DMS53 treated with DMSO at 0.1 percent for 48 hours (cell line): Measurements from ENCODE around the gene RHOT1.

ENCODE experiments used
- DNase-seq: peaks from one replicate; lab custom pipeline; 2025; ENCODE audit not compliant: unreplicated experiment; lab: John Stamatoyannopoulos, UW

RHOT1 gene

DNA sequence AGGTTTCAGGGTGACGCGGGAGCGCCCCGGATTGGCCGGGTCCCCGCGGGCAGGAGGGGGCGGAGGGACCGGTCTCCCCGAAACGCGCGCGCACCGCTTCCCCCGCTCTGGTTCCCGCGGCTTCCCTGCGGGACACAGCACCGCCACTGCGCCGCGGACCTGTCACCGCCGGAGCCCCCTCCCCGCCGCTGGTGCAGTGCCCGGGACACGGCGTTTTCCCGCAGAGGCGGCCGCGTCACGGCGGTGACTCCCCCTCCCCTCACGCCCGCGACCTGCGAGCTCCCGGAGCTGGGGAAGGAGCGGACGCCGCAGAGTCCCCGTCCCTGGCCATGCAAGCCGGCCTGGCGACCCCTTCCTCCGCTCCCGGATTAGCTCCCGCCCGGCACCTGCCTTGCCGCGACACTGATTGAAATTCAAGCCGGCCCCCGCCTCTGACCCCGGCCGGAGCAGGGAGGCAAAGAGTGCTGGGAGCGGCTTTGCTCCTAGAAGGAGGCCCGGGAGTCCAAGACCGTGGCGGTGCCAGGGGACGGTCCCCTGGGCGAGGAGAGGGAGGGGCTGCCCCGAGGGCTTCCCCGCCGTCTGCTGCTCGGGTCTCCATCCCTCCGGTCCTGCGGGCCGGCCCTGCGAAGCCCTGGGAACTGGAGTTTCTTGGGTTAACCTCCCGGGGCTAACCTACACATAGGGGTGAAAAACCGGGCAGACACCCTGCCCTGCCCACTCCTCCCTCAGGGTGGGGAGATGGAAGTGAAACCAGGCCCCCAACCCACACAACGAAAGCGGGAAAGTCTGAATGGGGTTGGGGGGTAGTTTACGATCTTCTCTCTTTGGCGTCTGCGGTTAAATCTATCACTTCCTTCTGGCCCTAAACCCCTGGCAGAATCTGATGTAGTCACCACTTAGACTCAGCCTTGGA, 124.3 kb downstream of the RHOT1 start:
- DNase-seq, result no peak

GRCh38 chr17:32267690-32268205, 125.4 kb downstream of the RHOT1 start:
- DNase-seq, result peak; percentile 36

GRCh38 chr17:32268734-32269288, 126.5 kb downstream of the RHOT1 start:
- DNase-seq, result no peak

- no peak for DNase-seq
Measured at GRCh38 chr17:32269377-32269776, 127.1 kb downstream of the RHOT1 start.

DNA sequence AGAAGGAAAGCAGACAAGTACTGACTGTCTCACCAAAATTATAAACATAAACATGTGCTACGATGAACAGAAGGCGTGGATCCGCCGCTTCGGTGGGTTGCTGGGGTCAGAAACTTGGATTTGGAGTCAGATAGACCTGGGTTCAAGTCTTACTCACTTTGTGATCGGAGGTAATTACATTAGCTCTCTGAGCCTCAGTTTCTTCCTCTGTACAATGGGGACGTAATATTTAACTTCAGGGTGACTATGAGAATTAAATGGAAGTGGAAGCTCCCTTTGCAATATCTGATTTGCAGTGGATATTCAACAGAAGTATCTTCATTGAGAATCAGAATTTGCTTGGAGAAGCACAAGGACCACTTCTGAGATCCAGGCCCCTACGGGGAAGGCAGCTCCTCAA, 129.5 kb downstream of the RHOT1 start:
- DNase-seq, result no peak

DNA sequence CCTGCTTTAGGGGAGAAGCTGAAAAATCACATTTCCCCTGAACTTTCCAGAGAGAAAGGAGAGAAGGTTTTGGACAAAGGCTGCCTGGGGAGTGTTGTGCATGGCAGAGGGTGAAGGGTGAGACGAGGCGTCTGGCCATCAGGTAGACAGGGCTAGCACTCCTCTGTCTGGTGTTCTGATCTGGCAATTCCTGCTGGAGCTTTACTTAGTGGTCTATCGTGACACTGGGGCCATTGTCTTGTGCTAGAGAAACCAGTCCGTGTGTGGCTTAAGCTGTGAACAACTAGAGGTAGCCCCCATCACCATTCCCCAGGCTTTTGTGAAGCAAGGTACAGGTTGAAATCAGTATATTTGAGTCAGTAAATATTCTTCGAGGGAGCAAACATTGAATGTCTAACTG, 131.8 kb downstream of the RHOT1 start:
- no peak for DNase-seq

DNA sequence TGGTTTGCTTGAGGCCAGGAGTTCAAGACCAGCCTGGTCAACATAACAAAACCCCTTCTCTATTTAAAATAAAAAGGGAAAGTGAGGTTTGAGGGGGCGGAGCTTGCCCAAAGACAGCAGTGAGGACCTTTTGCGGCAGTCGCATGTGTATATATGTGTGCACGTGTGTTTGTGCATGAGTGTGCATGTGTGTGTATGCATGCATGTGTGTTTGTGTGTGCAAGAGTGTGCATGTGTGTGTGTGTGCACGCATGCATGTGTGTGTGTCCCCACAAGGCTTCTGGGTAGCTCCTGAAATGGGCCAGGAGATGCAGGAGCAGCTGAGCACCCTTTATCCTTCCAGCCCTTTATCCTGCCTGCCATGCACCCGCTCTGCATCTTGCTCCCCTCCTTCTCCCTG, 132.3 kb downstream of the RHOT1 start:
- DNase-seq, result no peak
